AML-193 (cell line): Measurements from ENCODE around the gene LECT2.

Experiments
- DNase-seq, 2 experiments: peaks; one replicate each; lab custom pipeline; 2025; lab: John Stamatoyannopoulos, UW

The LECT2 gene

GRCh38 chr5:135954899-135955298 lies at the start of gene LECT2:
LECT2 (minus strand) TSS chr5:135954983; CDS start chr5:135954833, 150 bp downstream.
- DNase-seq: no peak

DNA sequence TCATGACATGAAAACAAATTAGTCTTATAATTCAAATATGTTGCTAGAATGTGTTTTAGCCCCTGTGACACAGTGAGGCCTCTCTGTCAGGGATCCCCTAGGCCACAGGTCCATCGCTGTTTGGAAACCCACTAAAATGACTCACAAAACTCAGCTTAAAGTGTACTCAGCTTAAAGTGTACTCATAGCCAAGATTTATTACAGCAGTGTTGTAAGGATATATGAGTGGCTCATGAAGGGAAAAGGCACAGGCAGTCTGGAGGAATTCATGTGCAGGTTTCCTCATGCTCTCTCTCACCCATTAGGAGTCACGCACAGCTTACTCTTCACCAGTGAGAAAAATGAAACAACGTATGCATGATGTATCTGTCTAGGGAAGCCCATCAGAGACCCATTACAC lies 49.7 kb upstream of the LECT2 start:
- no peak for DNase-seq

DNA sequence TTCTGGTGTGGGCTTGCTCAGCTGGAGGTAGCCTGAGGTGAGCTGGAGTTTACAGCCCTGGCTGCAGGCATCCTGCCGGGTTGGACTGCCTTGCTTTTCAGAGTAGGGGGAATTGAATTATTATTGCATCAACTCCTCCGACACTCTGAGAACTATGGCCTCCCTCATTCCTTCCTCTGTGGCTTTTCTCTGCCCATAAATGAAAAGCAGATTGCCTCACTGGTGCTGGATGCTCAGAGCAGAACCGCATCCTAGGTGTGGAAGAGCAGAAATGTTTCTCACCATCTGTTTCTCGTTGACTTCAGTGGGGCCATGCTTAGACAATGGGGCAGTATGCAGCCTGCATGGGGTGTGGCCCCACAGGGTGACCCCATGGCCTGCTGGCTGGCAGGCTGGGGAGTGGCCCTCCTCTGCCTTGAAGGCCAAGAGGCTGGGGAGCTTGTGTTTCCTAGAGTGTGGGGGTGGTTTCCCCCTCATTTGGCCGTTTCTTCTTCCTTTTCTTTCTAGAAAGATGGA lies 46.7 kb upstream of the LECT2 start:
- peak; percentile 57 to 68 for DNase-seq

DNA sequence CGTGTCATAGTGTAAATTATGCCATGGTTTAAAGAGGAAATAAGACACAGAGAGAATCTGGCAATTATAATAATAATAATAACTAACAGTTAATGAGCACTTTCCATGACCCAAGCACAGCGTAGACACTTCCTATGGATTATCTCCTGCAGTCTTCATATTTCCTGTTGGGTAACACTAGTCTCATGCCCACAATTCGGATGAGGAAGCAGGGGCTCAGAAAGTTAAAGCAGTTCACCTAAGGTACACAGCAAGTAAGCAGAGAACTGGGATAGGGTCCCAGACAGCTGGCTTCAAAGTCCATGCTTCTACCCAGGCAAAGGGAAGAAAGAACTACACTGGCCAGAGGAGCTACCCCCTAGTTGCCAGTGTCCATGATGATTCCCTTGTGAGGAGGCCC lies 46.1 kb upstream of the LECT2 start:
- DNase-seq: peak; percentile 71 to 80

DNA sequence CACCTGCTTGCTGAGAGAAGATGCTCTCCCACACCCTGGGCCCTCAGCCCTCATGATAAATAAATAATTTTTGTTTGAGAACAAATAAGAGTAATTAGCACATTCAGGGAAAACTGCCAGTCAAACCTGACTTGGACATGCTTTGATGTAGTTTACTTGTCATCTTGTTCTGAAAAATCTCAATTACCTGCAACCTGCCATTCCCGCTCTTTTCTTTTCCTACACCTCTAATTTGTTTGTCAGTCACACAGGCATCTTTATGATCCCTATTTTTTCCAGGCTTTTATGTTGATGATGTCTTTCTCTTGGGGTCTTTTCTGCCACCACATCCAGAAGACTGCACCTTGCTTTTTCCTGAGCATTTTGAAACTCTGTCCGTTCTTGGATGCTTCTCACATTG lies 45.4 kb upstream of the LECT2 start:
- DNase-seq: no peak

- DNase-seq: peak; percentile 71 to 76
Measured at GRCh38 chr5:135999406-136000139, 44.8 kb upstream of the LECT2 start.

DNA sequence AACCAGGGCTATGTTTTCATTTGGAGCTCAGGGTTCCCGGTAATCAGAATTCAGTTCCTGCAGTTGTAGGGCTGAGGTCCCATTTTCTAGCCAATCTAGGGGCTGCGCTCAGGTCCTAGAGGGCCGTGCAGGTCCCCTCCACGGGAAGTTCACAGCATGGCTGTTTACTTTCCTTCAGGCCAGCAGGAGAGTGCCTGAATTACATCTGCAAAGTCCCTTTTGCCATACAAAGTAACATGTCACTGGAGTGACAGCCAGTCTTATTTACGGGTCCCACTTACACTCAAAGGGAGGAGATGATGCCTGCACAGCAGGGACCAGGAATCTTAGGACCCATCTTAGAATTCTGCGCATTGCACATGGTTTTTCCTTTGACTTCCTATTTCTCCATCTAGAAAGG lies 44.1 kb upstream of the LECT2 start:
- DNase-seq: no peak

DNA sequence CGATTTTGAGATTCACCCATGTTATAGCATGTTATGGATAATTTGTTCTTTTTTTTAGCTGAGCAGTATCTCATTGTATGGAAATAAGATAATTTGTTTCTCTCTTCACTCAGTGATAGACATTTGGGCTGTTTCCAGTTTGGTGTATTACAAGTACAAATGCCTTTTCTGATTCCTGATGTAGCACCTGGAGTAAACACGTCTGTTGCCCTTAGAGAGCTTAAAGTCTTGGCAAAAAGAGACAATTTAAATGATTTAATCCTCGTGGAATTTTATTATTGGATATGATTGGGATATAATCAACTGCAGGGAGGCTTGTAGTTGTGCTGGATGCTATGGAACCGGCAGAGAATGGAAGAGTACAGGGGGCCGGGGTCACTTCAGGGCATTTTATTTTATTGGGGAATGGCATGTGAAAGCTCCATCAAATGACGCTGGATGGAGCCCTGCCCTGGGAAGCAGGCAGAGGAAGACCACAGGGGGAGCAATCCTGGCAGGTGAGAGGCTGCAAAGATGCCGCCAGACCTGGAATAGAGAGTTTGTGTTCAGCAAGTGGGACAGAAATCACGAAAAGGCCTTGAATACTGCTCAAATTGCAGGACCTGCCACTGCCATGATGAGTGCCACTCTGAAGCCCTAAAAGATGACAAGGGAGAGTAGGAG lies 43.0 kb upstream of the LECT2 start:
- DNase-seq: no peak

DNA sequence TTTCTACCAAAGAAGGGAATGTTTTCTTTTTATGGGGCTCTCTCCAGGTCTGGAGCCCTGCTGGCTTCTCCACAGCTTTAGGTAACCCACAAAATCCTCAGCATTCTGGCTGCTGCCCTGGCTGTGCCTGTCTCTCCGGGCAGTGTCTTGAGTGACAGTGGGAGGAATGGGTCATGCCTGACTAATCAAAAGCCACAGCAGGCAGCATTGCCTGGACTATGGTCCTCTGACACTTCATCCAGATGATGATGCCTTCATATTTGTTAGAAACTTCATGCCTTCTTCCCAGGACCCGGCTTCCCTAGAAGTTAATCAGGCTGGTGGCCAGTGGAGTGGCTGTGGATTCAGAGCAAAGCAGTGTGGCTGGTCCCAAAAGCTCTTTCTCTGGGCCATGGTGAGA lies 41.8 kb upstream of the LECT2 start:
- DNase-seq: no peak

- no peak for DNase-seq
Measured at GRCh38 chr5:135995976-135996375, 41.2 kb upstream of the LECT2 start.

DNA sequence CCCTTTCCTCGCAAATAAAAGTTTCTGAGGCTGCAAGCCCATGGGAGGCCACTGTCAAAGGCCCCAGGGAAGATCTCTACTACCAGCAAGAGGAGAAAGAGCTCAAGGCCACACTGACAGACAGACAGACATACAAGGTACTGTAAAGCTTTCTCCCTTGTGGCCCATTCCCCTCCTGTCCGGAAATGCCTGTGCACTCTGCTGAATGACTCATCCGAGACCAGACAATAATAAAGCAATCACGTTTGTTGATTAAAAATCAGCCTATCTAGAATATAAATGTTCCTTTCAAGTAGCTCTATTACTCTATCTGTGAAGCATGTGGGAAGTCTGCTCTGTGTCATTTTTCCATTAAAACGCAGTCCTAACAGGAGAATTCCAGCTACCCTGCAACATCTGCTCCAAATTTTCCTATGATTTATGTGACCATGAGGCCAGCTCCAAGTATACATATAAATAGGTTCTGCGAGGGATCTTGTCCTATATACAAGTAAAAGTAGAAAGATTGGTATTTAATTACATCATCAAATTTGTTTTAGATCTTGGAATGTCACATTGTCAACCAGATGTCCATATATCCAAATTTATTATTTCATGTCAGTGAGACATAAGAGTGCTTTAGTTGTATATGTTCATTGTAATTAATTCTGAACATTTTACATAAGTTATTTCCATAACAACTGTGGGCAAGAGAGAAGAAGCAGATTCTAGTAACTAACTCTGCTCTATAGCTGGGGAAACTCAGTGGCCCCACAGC lies 39.3 kb upstream of the LECT2 start:
- DNase-seq: no peak

- no peak for DNase-seq
Measured at GRCh38 chr5:135993335-135993879, 38.6 kb upstream of the LECT2 start.

- no peak for DNase-seq
Measured at GRCh38 chr5:135991429-135991828, 36.6 kb upstream of the LECT2 start.

DNA sequence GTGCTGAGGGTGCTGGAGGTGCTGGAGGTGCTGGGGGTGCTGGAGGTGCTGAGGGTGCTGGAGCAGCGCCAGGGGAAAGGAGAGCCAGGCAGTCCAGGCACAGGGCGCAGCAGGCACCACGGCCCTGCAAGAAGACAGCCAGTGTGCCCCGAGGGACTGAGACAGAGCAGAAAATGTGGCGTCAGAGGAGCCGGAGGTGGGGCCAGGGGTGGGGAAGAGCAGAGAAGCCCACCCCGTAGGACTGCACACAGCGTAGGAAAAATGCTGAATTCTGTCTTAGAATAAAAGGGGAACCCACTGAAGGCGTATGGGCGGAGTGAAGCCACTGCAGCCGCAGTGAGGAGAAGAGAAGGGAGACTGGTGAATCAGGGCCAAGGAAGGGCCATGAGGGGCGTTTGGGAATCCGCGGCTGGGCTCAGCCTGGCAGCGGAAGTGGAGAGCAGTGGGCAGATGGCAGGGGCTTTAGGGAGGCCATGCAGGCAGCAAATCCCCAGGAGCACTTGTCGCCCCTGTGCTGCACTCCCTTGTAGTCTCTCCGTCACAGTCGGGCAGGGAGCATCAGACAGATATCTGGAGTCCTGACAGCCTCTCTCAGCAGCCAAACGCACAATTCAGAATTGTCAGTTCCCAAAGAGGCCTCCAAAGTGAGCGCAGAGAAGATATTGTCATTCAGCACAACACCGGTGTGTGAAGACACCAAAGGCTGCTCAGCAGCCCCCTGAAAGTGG lies 35.9 kb upstream of the LECT2 start:
- DNase-seq: no peak

DNA sequence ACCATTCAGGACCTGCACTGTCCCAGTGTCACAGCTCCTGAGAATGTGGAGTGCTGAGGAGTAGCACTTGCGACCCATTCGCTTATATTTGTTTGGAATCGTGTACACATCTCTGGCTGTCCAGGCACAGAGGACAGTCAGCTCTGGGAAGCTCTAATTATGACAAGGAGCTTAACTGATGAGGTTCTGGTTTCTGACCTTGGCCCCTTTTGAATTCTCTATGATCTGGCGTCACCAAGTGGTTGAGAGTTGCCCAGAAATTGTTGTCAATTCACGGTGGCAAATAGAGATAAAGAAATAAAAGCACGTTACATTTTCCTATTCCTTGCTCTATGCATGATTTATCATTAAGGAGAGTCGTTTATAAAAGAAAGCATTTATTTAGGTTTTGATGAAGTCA lies 34.9 kb upstream of the LECT2 start:
- DNase-seq: no peak

GRCh38 chr5:135988546-135988945 lies 33.8 kb upstream of the LECT2 start:
- DNase-seq: no peak

- no peak for DNase-seq
Measured at GRCh38 chr5:135986891-135987401, 32.2 kb upstream of the LECT2 start.

- no peak for DNase-seq
Measured at GRCh38 chr5:135986401-135986800, 31.6 kb upstream of the LECT2 start.

DNA sequence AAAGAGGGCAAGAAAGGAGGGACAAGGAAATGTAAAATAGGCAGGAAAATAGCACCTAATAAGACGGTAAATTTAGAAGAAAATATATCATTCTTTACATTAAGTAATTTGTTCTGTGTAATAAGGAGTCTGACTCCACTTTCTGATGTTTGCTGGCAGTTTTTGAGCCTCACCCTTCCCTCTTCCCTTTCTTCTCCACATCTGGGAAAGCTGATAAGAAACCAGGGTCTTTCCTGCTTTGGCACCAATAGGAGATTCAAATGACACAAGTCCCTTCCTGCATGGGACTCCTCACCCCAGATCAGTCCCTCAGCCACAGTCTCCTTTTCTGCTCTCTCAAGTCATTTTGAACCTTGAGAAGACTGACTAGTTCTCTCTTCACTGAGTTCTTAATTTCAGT lies 31.2 kb upstream of the LECT2 start:
- no peak for DNase-seq

GRCh38 chr5:135980620-135981019 lies 25.8 kb upstream of the LECT2 start:
- no peak for DNase-seq

GRCh38 chr5:135979510-135979909 lies 24.7 kb upstream of the LECT2 start:
- no peak for DNase-seq

- no peak for DNase-seq
Measured at GRCh38 chr5:135978993-135979392, 24.2 kb upstream of the LECT2 start.
